ENCODE results near the gene FALEC.
A peak's percentile ranks its signal among the peaks of the same experiment; 100 is the strongest.

DNA sequence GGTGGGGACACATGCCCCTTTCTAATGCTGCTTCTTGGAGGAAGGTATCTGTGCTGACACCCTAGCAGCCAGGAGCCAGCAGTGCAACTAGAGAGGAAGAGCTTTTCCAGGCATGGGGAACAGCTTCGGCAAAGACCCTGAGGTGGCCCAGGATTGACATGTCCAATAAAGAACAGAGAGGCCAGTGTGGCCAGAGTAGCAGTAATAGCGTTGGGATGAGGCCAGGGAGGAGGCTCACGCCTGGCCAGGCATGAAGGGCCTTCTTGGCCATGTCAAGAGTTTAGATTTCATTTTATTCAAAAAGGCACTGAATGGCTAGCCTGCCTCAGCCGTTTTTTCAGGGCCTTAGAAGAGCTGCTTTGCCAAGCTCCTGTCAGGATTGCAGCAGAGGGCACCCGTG, 17.3 kb downstream of the FALEC start:
- TF ChIP-seq, protein P1, sequence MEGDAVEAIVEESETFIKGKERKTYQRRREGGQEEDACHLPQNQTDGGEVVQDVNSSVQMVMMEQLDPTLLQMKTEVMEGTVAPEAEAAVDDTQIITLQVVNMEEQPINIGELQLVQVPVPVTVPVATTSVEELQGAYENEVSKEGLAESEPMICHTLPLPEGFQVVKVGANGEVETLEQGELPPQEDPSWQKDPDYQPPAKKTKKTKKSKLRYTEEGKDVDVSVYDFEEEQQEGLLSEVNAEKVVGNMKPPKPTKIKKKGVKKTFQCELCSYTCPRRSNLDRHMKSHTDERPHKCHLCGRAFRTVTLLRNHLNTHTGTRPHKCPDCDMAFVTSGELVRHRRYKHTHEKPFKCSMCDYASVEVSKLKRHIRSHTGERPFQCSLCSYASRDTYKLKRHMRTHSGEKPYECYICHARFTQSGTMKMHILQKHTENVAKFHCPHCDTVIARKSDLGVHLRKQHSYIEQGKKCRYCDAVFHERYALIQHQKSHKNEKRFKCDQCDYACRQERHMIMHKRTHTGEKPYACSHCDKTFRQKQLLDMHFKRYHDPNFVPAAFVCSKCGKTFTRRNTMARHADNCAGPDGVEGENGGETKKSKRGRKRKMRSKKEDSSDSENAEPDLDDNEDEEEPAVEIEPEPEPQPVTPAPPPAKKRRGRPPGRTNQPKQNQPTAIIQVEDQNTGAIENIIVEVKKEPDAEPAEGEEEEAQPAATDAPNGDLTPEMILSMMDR (conservative IDR thresholded peaks at IDR 0.05), result peak; percentile 71
- no peak for TF ChIP-seq ZFX (IDR thresholded peaks at IDR 0.05)
